Measurements from ENCODE around the gene HOXB6. TPM values are rescaled to one million over a fixed set of nuclear protein-coding genes. Genes with fewer than 3 reads are reported as not detected.

Gene HOXB6
- total and polyA plus RNA-seq, 4 donors: 0.17 to 1.1 (median 0.46) TPM

GRCh38 chr17:48551596-48552465 is 53.0 kb downstream of the HOXB6 start:
- DNase-seq (ENCODE audit: low spot score): no peak
- Histone ChIP-seq H3K27ac (ENCODE audit: low read depth in 1 of 2, low read length in 2 of 2) (peak overlapping the region in 1 of 2 donors; percentile 6), H3K36me3 (ENCODE audit: control insufficient read depth in 4 of 4, insufficient read depth in 3 of 4, low read depth in 1 of 4, low read length in 3 of 4) (no peaks in the 10 kb centered on the region), H3K27me3 (ENCODE audit: control insufficient read depth in 4 of 4, insufficient read depth in 4 of 4, low read length in 3 of 4) (peaks cover 0 to 9% (median 4%) of the 10 kb centered on the region in 4 donors), H3K9ac (ENCODE audit: low read depth in 1 of 2, low read length in 2 of 2) (no peak overlapping the region), H3K4me1 (ENCODE audit: control insufficient read depth in 4 of 4, insufficient read depth in 4 of 4, low read length in 3 of 4) (peaks cover 0 to 3% (median 0%) of the 10 kb centered on the region in 4 donors), H3K4me3 (ENCODE audit: low read depth in 1 of 3, low read length in 3 of 3) (no peak overlapping the region), H3K9me3 (ENCODE audit: control insufficient read depth in 4 of 4, low read length in 3 of 4) (no peaks in the 10 kb centered on the region)
- 35% methylated on average over 47 of the region's 47 CpGs for WGBS
- TF ChIP-seq YY1 (IDR thresholded peaks at IDR 0.05) (no peak), HNF4A (conservative IDR thresholded peaks at IDR 0.05) (no peak), FOXA2 (IDR thresholded peaks at IDR 0.05) (no peak), NR2F2 (IDR thresholded peaks at IDR 0.05) (no peak), ZBTB33 (IDR thresholded peaks at IDR 0.05) (no peak), TAF1 (conservative IDR thresholded peaks at IDR 0.05) (no peak), FOXA1 (IDR thresholded peaks at IDR 0.05) (no peak), JUND (IDR thresholded peaks at IDR 0.05) (no peak)

- peaks cover 0 to 9% (median 3%) of the 10 kb centered on the region in 4 donors for H3K27me3 ChIP-seq (ENCODE audit: control insufficient read depth in 4 of 4, insufficient read depth in 4 of 4, low read length in 3 of 4)
- TF ChIP-seq JUND (IDR thresholded peaks at IDR 0.05) (no peak), CTCF (IDR thresholded peaks at IDR 0.05; ENCODE audit: low read depth, low read length, missing input control) (no peak), YY1 (IDR thresholded peaks at IDR 0.05) (no peak), TAF1 (conservative IDR thresholded peaks at IDR 0.05) (no peak), NR2F2 (IDR thresholded peaks at IDR 0.05) (no peak), FOXA2 (IDR thresholded peaks at IDR 0.05) (no peak), ZBTB33 (IDR thresholded peaks at IDR 0.05) (no peak), HNF4A (conservative IDR thresholded peaks at IDR 0.05) (no peak), SP1 (IDR thresholded peaks at IDR 0.05) (no peak), REST (IDR thresholded peaks at IDR 0.05) (no peak), EGR1 (IDR thresholded peaks at IDR 0.05; ENCODE audit: low read depth in 2 of 2) (no peak), GABPA (IDR thresholded peaks at IDR 0.05 in 1 of 2, conservative IDR thresholded peaks at IDR 0.05 in 1 of 2) (no peak), HNF4G (IDR thresholded peaks at IDR 0.05) (no peak), RAD21 (IDR thresholded peaks at IDR 0.05) (no peak), ATF3 (IDR thresholded peaks at IDR 0.05) (no peak), FOXA1 (IDR thresholded peaks at IDR 0.05) (no peak), MAX (IDR thresholded peaks at IDR 0.05) (no peak), RXRA (IDR thresholded peaks at IDR 0.05) (no peak)
- no peaks in the 10 kb centered on the region for H3K9me3 ChIP-seq (ENCODE audit: control insufficient read depth in 4 of 4, low read length in 3 of 4)
- no peak overlapping the region for H3K27ac ChIP-seq (ENCODE audit: low read depth in 1 of 2, low read length in 2 of 2)
- peaks cover 0 to 3% (median 0%) of the 10 kb centered on the region in 4 donors for H3K4me1 ChIP-seq (ENCODE audit: control insufficient read depth in 4 of 4, insufficient read depth in 4 of 4, low read length in 3 of 4)
- DNase-seq (ENCODE audit: low spot score): no peak
- no peak overlapping the region for H3K9ac ChIP-seq (ENCODE audit: low read depth in 1 of 2, low read length in 2 of 2)
- WGBS: 37% methylated on average over 19 of the region's 19 CpGs
- H3K36me3 ChIP-seq (ENCODE audit: control insufficient read depth in 4 of 4, insufficient read depth in 3 of 4, low read depth in 1 of 4, low read length in 3 of 4): no peaks in the 10 kb centered on the region
- peak overlapping the region in 1 of 3 donors; percentile 22 for H3K4me3 ChIP-seq (ENCODE audit: low read depth in 1 of 3, low read length in 3 of 3)
Observed at GRCh38 chr17:48551214-48551555, 53.6 kb downstream of the HOXB6 start.
